LNCaP clone FGC (cell line): Measurements from ENCODE around the gene DZIP3.
"Not testable (repeated sequence)": the region's sequence is repeated elsewhere in the genome, so short reads cannot be mapped to it uniquely, and the experiment has no call there.

Experiments
- DNase-seq: peaks from one replicate; pipeline ENCODE4 v3.0.0-alpha.2; 2011; ENCODE audit warnings: low read depth
- H3K4me3 ChIP-seq: 2 replicates; pipeline ENCODE4 v1.5.1; 2011; ENCODE audit warnings: mild to moderate bottlenecking, low read depth, low read length, control low read depth
- CTCF ChIP-seq: IDR thresholded peaks from 2 replicates; pipeline ENCODE4 v1.5.1; 2012; ENCODE audit warnings: mild to moderate bottlenecking; ENCODE audit not compliant: control insufficient read depth, insufficient read depth; ENCODE audit errors: extremely low read depth

Gene DZIP3

DNA sequence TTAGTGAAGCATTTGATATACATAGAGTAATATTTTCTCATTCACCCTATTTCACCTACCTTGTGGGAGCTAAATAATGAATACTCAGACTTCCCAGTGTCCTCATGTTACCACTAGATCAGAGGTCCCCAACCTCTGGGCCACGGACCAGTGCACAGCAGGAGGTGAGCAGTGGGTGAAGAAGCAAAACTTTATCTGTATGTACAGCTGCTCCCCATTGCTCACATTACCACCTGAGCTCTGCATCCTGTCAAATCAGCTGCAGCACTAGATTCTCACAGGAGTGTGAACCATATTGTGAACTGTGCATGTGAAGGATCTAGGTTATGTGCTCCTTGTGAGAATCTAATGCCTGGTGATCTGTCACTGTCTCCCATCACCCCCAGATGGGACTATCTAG, 88.3 kb downstream of the DZIP3 start:
- TF ChIP-seq CTCF, result no peak
- DNase-seq, result no peak
- no peak overlapping the region for H3K4me3 ChIP-seq

GRCh38 chr3:108692286-108692685, 102.8 kb downstream of the DZIP3 start:
- DNase-seq, H3K4me3 ChIP-seq: not testable (repeated sequence)

GRCh38 chr3:108698461-108698860, 108.9 kb downstream of the DZIP3 start:
- no peak for DNase-seq
- H3K4me3 ChIP-seq, result no peak overlapping the region
- TF ChIP-seq CTCF, result no peak

DNA sequence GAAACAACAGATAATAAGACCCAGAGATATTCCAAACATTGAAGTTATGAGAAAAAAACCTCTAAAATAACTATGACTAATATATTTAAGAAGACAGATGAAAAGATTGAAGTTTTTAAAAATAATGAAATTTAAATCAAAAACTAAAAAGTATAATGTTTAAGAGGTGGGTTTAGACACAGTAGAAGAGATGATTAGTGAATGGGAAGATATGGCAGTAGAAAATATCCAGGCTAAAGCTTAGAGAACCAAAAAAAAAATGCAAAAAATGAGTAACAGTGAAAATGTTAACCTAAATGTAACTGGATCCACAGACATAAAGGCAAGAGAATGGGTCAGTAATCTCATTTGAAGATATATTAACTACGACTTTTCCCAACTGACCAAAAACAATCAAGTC, 115.5 kb downstream of the DZIP3 start:
- DNase-seq, result no peak
- no peak overlapping the region for H3K4me3 ChIP-seq
- no peak for TF ChIP-seq CTCF

GRCh38 chr3:108713009-108713516, 123.5 kb downstream of the DZIP3 start:
- no peak for DNase-seq
- no peak overlapping the region for H3K4me3 ChIP-seq
- TF ChIP-seq CTCF, result no peak

DNA sequence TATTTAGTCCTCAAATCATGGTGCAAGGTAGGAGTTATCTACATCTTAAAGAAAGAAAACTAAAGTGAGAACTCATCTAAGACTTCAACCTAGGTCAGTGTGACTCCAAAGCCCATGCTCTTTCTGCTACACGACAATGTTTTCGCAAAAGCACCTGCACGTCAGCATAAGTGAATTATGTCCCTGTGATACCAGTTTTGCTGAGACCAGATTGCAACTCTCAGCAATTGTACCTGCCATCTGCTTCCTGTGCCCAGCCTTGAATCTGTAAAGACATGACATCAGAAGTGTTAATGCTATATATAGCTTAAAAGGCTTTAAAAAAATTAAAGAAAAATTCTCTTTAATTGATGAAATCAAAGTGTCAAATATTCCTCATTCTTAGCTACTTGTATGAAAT, 124.3 kb downstream of the DZIP3 start:
- TF ChIP-seq CTCF, result no peak
- DNase-seq, result no peak
- no peak overlapping the region for H3K4me3 ChIP-seq

GRCh38 chr3:108718454-108718853, 128.9 kb downstream of the DZIP3 start:
- DNase-seq, result no peak
- H3K4me3 ChIP-seq, result no peak overlapping the region
- TF ChIP-seq CTCF, result no peak
